Measurements from ENCODE around the gene PDE4B. TPM values are rescaled to one million over a fixed set of nuclear protein-coding genes. Genes with fewer than 3 reads are reported as not detected.

The PDE4B gene
- polyA plus RNA-seq, 2 of the 4 experiments (the other 2 are of a cell fraction): 20.2 to 56.8 TPM

- TF ChIP-seq ESRRA (IDR thresholded peaks at IDR 0.05; ENCODE audit: borderline replicate concordance, low read length) (no peak), GATA3 (IDR thresholded peaks at IDR 0.05; ENCODE audit: borderline replicate concordance) (peak; percentile 26; the same call in 1 of the 2 replicates), MAFK (IDR thresholded peaks at IDR 0.05; ENCODE audit: partially characterized antibody) (no peak), HOXA7 (CRISPR knock-in tag; IDR thresholded peaks at IDR 0.05) (no peak), ZNF302 (CRISPR knock-in tag; IDR thresholded peaks at IDR 0.05) (no peak), NFE2L2 (conservative IDR thresholded peaks at IDR 0.05; ENCODE audit: low read length) (no peak), FOSL2 (IDR thresholded peaks at IDR 0.05) (no peak), FOSL2 (CRISPR knock-in tag; IDR thresholded peaks at IDR 0.05) (peak; percentile 74), MAX (IDR thresholded peaks at IDR 0.05) (peak; percentile 55; the same call in 1 of the 2 replicates), REST (IDR thresholded peaks at IDR 0.05) (no peak), SMC3 (IDR thresholded peaks at IDR 0.05) (peak; percentile 99), RCOR1 (IDR thresholded peaks at IDR 0.05; ENCODE audit: low read depth, low read length) (no peak), RFX5 (IDR thresholded peaks at IDR 0.05) (no peak), RARB (CRISPR knock-in tag; IDR thresholded peaks at IDR 0.05) (no peak), HEYL (CRISPR knock-in tag; IDR thresholded peaks at IDR 0.05) (no peak), NR3C1 (IDR thresholded peaks at IDR 0.05) (no peak), ELK1 (IDR thresholded peaks at IDR 0.05; ENCODE audit: low read depth, low read length) (no peak), KDM5A (IDR thresholded peaks at IDR 0.05) (no peak), MYC (IDR thresholded peaks at IDR 0.05; ENCODE audit: borderline replicate concordance, low read length) (no peak), HOXB5 (CRISPR knock-in tag; IDR thresholded peaks at IDR 0.05) (no peak), JUN (IDR thresholded peaks at IDR 0.05) (peak in 1 of 2 experiments; percentile 45; a peak in 1 of 5 replicates), RAD21 (conservative IDR thresholded peaks at IDR 0.05 in 1 of 2, IDR thresholded peaks at IDR 0.05 in 1 of 2) (peak; percentile 99 to 100), BCL3 (IDR thresholded peaks at IDR 0.05) (no peak), E2F6 (IDR thresholded peaks at IDR 0.05; ENCODE audit: borderline replicate concordance, low read depth) (peak; percentile 61; the same call in 1 of the 2 replicates), ATOH8 (CRISPR knock-in tag; IDR thresholded peaks at IDR 0.05; ENCODE audit: low read depth) (no peak)
Measured at GRCh38 chr1:66242646-66243547, 450.2 kb downstream of the PDE4B start (continued).

Data from A549 (cell line).